Liver (tissue), 9 donors: ENCODE data around the gene TTC33. TPM values are rescaled to one million over a fixed set of nuclear protein-coding genes. Genes with fewer than 3 reads are reported as not detected.

Source experiments
- DNase-seq: peaks from one replicate; pipeline ENCODE4 v3.0.0-alpha.2; 2017; ENCODE audit warnings: low spot score
- H3K27ac ChIP-seq, 2 donors: one replicate each; pipeline ENCODE4 v1.7.0; 2013; ENCODE audit warnings: inconsistent platforms in 2 of 2, low read length in 2 of 2, control low read depth in 1 of 2, low read depth in 1 of 2, mild to moderate bottlenecking in 1 of 2
- H3K27me3 ChIP-seq, 4 donors: one replicate each; pipeline versions ENCODE4 v1.6.1 to v1.7.0; 2013; ENCODE audit warnings: low read length in 3 of 4, inconsistent platforms in 1 of 4, mild to moderate bottlenecking in 1 of 4, moderate library complexity in 1 of 4; ENCODE audit not compliant: control insufficient read depth in 4 of 4, insufficient read depth in 4 of 4
- H3K36me3 ChIP-seq, 4 donors: one replicate each; pipeline versions ENCODE4 v1.6.1 to v1.7.0; 2013; ENCODE audit warnings: low read length in 3 of 4, mild to moderate bottlenecking in 3 of 4, low read depth in 1 of 4, moderate library complexity in 1 of 4; ENCODE audit not compliant: control insufficient read depth in 4 of 4, insufficient read depth in 3 of 4
- H3K4me1 ChIP-seq, 4 donors: one replicate each; pipeline versions ENCODE4 v1.6.1 to v1.7.0; 2013; ENCODE audit warnings: low read length in 3 of 4, mild to moderate bottlenecking in 3 of 4, moderate library complexity in 1 of 4; ENCODE audit not compliant: control insufficient read depth in 4 of 4, insufficient read depth in 4 of 4
- H3K4me3 ChIP-seq, 3 donors: one replicate each; pipeline versions ENCODE4 v1.6.1 to v1.7.0; 2013; ENCODE audit warnings: low read length in 3 of 3, control low read depth in 1 of 3, low read depth in 1 of 3, mild to moderate bottlenecking in 1 of 3
- H3K9ac ChIP-seq, 2 donors: one replicate each; pipeline ENCODE4 v1.7.0; 2013; ENCODE audit warnings: low read length in 2 of 2, mild to moderate bottlenecking in 2 of 2, moderate library complexity in 2 of 2, control low read depth in 1 of 2, low read depth in 1 of 2
- H3K9me3 ChIP-seq, 4 donors: one replicate each; pipeline versions ENCODE4 v1.6.1 to v1.7.0; 2013; ENCODE audit warnings: low read length in 3 of 4; ENCODE audit not compliant: control insufficient read depth in 4 of 4
- ATF3 ChIP-seq: IDR thresholded peaks from 2 replicates; pipeline ENCODE4 v1.6.1; 2016; ENCODE audit warnings: antibody characterized with exemption
- EGR1 ChIP-seq, 2 donors: IDR thresholded peaks; 2 replicates each; pipeline ENCODE4 v1.6.1; 2016 to 2018; ENCODE audit warnings: antibody characterized with exemption in 2 of 2, low read depth in 2 of 2
- FOXA1 ChIP-seq: IDR thresholded peaks from 2 replicates; pipeline ENCODE4 v1.6.1; 2016; ENCODE audit warnings: antibody characterized with exemption
- FOXA2 ChIP-seq: IDR thresholded peaks from 2 replicates; pipeline ENCODE4 v1.6.1; 2016; ENCODE audit warnings: antibody characterized with exemption
- GABPA ChIP-seq, 2 donors: IDR thresholded peaks in 1 of 2; conservative IDR thresholded peaks in 1 of 2; 2 replicates each; pipeline ENCODE4 v1.6.1; 2016; ENCODE audit warnings: antibody characterized with exemption in 2 of 2, mild to moderate bottlenecking in 1 of 2, moderate library complexity in 1 of 2
- HNF4A ChIP-seq, 2 donors: conservative IDR thresholded peaks; 2 replicates each; pipeline ENCODE4 v1.6.1; 2016; ENCODE audit warnings: antibody characterized with exemption in 2 of 2, mild to moderate bottlenecking in 2 of 2
- HNF4G ChIP-seq: IDR thresholded peaks from 2 replicates; pipeline ENCODE4 v1.6.1; 2016; ENCODE audit warnings: antibody characterized with exemption
- JUND ChIP-seq, 2 donors: IDR thresholded peaks; 2 replicates each; pipeline ENCODE4 v1.6.1; 2016; ENCODE audit warnings: antibody characterized with exemption in 2 of 2
- MAX ChIP-seq: IDR thresholded peaks from 2 replicates; pipeline ENCODE4 v1.6.1; 2016; ENCODE audit warnings: antibody characterized with exemption
- NR2F2 ChIP-seq: IDR thresholded peaks from 2 replicates; pipeline ENCODE4 v1.6.1; 2016; ENCODE audit warnings: antibody characterized with exemption
- REST ChIP-seq: IDR thresholded peaks from 2 replicates; pipeline ENCODE4 v1.6.1; 2016; ENCODE audit warnings: antibody characterized with exemption, mild to moderate bottlenecking
- RXRA ChIP-seq, 2 donors: IDR thresholded peaks; 2 replicates each; pipeline ENCODE4 v1.6.1; 2017 to 2018; ENCODE audit warnings: antibody characterized with exemption in 2 of 2, mild to moderate bottlenecking in 1 of 2
- SP1 ChIP-seq: IDR thresholded peaks from 2 replicates; pipeline ENCODE4 v1.6.1; 2018; ENCODE audit warnings: antibody characterized with exemption, mild to moderate bottlenecking
- TAF1 ChIP-seq: conservative IDR thresholded peaks from 2 replicates; pipeline ENCODE4 v1.6.1; 2016; ENCODE audit warnings: antibody characterized with exemption, mild to moderate bottlenecking
- YY1 ChIP-seq: IDR thresholded peaks from 2 replicates; pipeline ENCODE4 v1.6.1; 2016; ENCODE audit warnings: antibody characterized with exemption, mild to moderate bottlenecking
- ZBTB33 ChIP-seq: IDR thresholded peaks from 2 replicates; pipeline ENCODE4 v1.6.1; 2016; ENCODE audit warnings: antibody characterized with exemption
- WGBS: extraction: QIAGEN DNeasy Blood & Tissue Kit; methylation state at CpG from one replicate; pipeline ENCODE4 v1.1.7; 2013; 5-methylcytosine and 5-hydroxymethylcytosine counted together
- polyA plus RNA-seq, 2 donors: library from polyadenylated mRNA; stranded (reverse) in 1 of 2; unstranded in 1 of 2; fragments of 200-250 nt in 1 of 2; fragments of >200 nt in 1 of 2; fragmentation: Nextera tagmentation in 1 of 2; extraction: Ambion mirVana in 1 of 2; gene quantifications; one replicate each; pipeline versions ENCODE4 v1.2.1 to v1.2.3, GENCODE V29; 2013 to 2015
- total RNA-seq, 2 donors: library from RNA; depleted of rRNA; stranded (reverse); fragments of >200 nt; gene quantifications; one replicate each; pipeline ENCODE4 v1.2.3, GENCODE V29; 2014
- donor health status: healthy.
- donor health status: healthy.
- donor health status: healthy.
- donor health status: healthy.
- donor health status: healthy.

Gene TTC33
- total and polyA plus RNA-seq, 4 donors = 4.3 to 12.0 (median 7.6) TPM

- H3K4me1 ChIP-seq = peaks cover 10 to 24% (median 17%) of the 10 kb centered on the region in 4 donors
- H3K36me3 ChIP-seq = no peaks in the 10 kb centered on the region
- no peak for DNase-seq
- 74% methylated on average over 2 of the region's 2 CpGs for WGBS
- H3K27me3 ChIP-seq = peaks cover 0 to 5% (median 3%) of the 10 kb centered on the region in 4 donors
- H3K9ac ChIP-seq = no peak overlapping the region
- H3K9me3 ChIP-seq = peaks cover 0 to 4% (median under 1%) of the 10 kb centered on the region in 4 donors
- no peak overlapping the region for H3K4me3 ChIP-seq
- TF ChIP-seq FOXA2 (no peak), REST (no peak), GABPA (IDR thresholded peaks at IDR 0.05 in 1 of 2, conservative IDR thresholded peaks at IDR 0.05 in 1 of 2) (no peak), ZBTB33 (no peak), ATF3 (no peak), EGR1 (IDR thresholded peaks at IDR 0.05; ENCODE audit: low read depth in 2 of 2) (no peak), FOXA1 (no peak), JUND (IDR thresholded peaks at IDR 0.05) (no peak), YY1 (no peak), HNF4G (no peak), RXRA (IDR thresholded peaks at IDR 0.05) (no peak), HNF4A (conservative IDR thresholded peaks at IDR 0.05) (no peak), TAF1 (no peak), NR2F2 (no peak), MAX (no peak)
- no peak overlapping the region for H3K27ac ChIP-seq
These were observed 78.3 kb downstream of the TTC33 start for GRCh38 chr5:40677456-40677855.

GRCh38 chr5:40676613-40677343, 79.0 kb downstream of the TTC33 start:
- peaks cover 9 to 24% (median 17%) of the 10 kb centered on the region in 4 donors for H3K4me1 ChIP-seq

More at GRCh38 chr5:40676613-40677343, 79.0 kb downstream of the TTC33 start:
- Histone ChIP-seq H3K9me3 (peaks cover 0 to 4% (median under 1%) of the 10 kb centered on the region in 4 donors), H3K4me3 (no peak overlapping the region), H3K27me3 (peaks cover 0 to 5% (median 3%) of the 10 kb centered on the region in 4 donors), H3K9ac (no peak overlapping the region), H3K27ac (no peak overlapping the region), H3K36me3 (no peaks in the 10 kb centered on the region)
- DNase-seq = no peak
- no peak for TF ChIP-seq EGR1 (IDR thresholded peaks at IDR 0.05; ENCODE audit: low read depth in 2 of 2)
- TF ChIP-seq SP1 = no peak
- no peak for TF ChIP-seq TAF1
- TF ChIP-seq YY1 = no peak
- no peak for TF ChIP-seq ZBTB33
- no peak for TF ChIP-seq FOXA1
- TF ChIP-seq HNF4A (conservative IDR thresholded peaks at IDR 0.05) = no peak
- TF ChIP-seq JUND (IDR thresholded peaks at IDR 0.05) = no peak
- TF ChIP-seq FOXA2 = no peak
- WGBS = 79% methylated on average over 3 of the region's 3 CpGs
